Heart left ventricle (tissue), 16 donors: Measurements from ENCODE around the gene INTS6L. TPM values are rescaled to one million over a fixed set of nuclear protein-coding genes. Genes with fewer than 3 reads are reported as not detected.
"Not testable (repeated sequence)": the region's sequence is repeated elsewhere in the genome, so short reads cannot be mapped to it uniquely, and the experiment has no call there.

ENCODE experiments used
- ATAC-seq, 4 donors: fragments of 200-7000 bp; cut with Tn5 transposase; one replicate each; pipeline ENCODE4 v1.9.1; 2020 to 2022; ENCODE audit warnings: moderate library complexity in 4 of 4, mild to moderate bottlenecking in 3 of 4, moderate number of reproducible peaks in 1 of 4
- DNase-seq, 5 donors: peaks; one replicate each; pipeline ENCODE4 v3.0.0-alpha.2; 2020
- H3K27ac ChIP-seq, 12 donors: fragments of 200-600 bp; sonication (generic) in 4 of 12; one replicate each; pipeline versions ENCODE4 v1.5.0 to v1.8.0; 2016 to 2022; ENCODE audit warnings: mild to moderate bottlenecking in 2 of 12
- H3K27me3 ChIP-seq, 9 donors: fragments of 200-600 bp; sonication (generic) in 2 of 9; one replicate each; pipeline versions ENCODE4 v1.5.1 to v1.8.0; 2016 to 2022; ENCODE audit warnings: mild to moderate bottlenecking in 3 of 9
- H3K36me3 ChIP-seq, 9 donors: fragments of 200-600 bp; sonication (generic) in 2 of 9; one replicate each; pipeline versions ENCODE4 v1.5.0 to v1.8.0; 2018 to 2022; ENCODE audit warnings: mild to moderate bottlenecking in 2 of 9
- H3K4me1 ChIP-seq, 12 donors: fragments of 200-600 bp; sonication (generic) in 4 of 12; one replicate each; pipeline versions ENCODE4 v1.5.0 to v1.8.0; 2016 to 2022; ENCODE audit warnings: mild to moderate bottlenecking in 3 of 12
- H3K4me3 ChIP-seq, 12 donors: fragments of 200-600 bp; sonication (generic) in 4 of 12; one replicate each; pipeline versions ENCODE4 v1.5.0 to v1.8.0; 2017 to 2022; ENCODE audit warnings: mild to moderate bottlenecking in 9 of 12, moderate library complexity in 4 of 12
- H3K9me3 ChIP-seq, 12 donors: fragments of 200-600 bp; sonication (generic) in 4 of 12; one replicate each; pipeline versions ENCODE4 v1.5.0 to v1.8.0; 2016 to 2022; ENCODE audit warnings: mild to moderate bottlenecking in 1 of 12
- POLR2A ChIP-seq, 2 donors: fragments of 450-650 bp; IDR thresholded peaks; one replicate each; pipeline ENCODE4 v1.6.1; 2017; ENCODE audit warnings: antibody characterized with exemption in 2 of 2, mild to moderate bottlenecking in 2 of 2, moderate library complexity in 2 of 2
- WGBS, 4 donors: extraction: QIAGEN DNeasy Blood & Tissue Kit in 2 of 4; methylation state at CpG; one replicate each; pipeline versions ENCODE4 v1.1.5 to v1.1.7; 2013 to 2018; 5-methylcytosine and 5-hydroxymethylcytosine counted together
- intact Hi-C, 10 donors: fragments of 100-400 bp; cut with DNase I; formaldehyde crosslinking; loops; one replicate each; pipeline versions ENCODE4 v1.11.1 to v1.14.2; 2022
- polyA plus RNA-seq, 2 donors: library from polyadenylated mRNA; stranded (reverse); fragments of 200-250 nt; gene quantifications; one replicate each; pipeline ENCODE4 v1.2.3, GENCODE V29; 2013
- total RNA-seq, 9 donors: library from RNA; depleted of rRNA in 2 of 9; stranded (reverse); fragments of >200 nt in 2 of 9; fragmentation: NEBNext Ultra II Directional in 3 of 9; extraction: Animal tissue kit (Norgen Biotek cat#: 25700) in 3 of 9; gene quantifications; one replicate each; pipeline versions ENCODE4 v1.1.0 to v1.2.4, GENCODE V29; 2016 to 2023
- TF ChIP-seq, protein P1 (sequence below), 12 donors: fragments of 200-600 bp; sonication (generic) in 4 of 12; IDR thresholded peaks; one replicate each; pipeline versions ENCODE4 v1.5.0 to v1.8.0; 2018 to 2022; ENCODE audit warnings: antibody characterized with exemption in 12 of 12, mild to moderate bottlenecking in 5 of 12
- donor health status: ischemic (EF 13 %, LVEDD 7.1; RV severe dilation, severe dysfunction).
- donor health status: healthy with polysubstance abuse.
- donor health status: DM: no; HTN: yes; CAD: no.
- donor health status: DM: no; HTN: no; CAD: no.
- donor health status: ischemic (EF 25% LVEDD 6.9; RV normal size, moderate dysfunction).
- donor health status: ischemic (EF 25% LVEDD 5.7; RV mildly dilated, moderate dysfunction).
- donor health status: healthy.
- donor health status: DM: yes; HTN: yes; CAD: no.
- donor health status: ischemic (EF 35%, LVEDD 5.7; RV mildly dilated, moderate dysfunction).
- donor health status: nonischemic (EF 11% LVEDD 7.7; RV severe dilation, severe dysfunction).
- donor health status: DM: yes; HTN: yes; CAD: no.
- donor health status: PGD.
- donor health status: ischemic (EF 29% LVEDD 5.4; RV normal size, mild dysfunction).
- donor health status: nonischemic (EF 23%, LVEDD 6.1; RV moderate dilation, normal function).

The INTS6L gene
- total and polyA plus RNA-seq, 11 donors = 1.4 to 5.9 (median 2.6) TPM

DNA sequence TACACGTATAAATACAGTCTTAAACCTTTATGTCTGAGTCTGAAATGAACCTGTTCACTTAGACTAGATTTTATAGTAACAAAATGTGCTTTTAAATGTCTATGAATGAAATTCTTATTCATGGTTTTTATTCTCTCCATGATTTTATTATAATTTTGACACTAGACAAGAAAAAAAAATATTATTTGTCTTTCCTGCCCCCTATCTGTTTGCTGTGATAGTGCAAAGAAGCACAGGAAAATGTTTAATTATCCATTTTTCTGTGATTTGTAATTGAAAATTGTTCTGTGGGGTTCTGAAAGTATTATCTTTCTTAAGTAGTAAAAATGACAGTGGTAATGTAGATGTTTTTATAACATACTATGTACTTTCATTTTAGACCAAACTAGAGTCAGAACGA lies 52.0 kb downstream of the INTS6L start:
- Histone ChIP-seq H3K27me3 (no peaks in the 10 kb centered on the region), H3K9me3 (no peaks in the 10 kb centered on the region), H3K27ac (no peak overlapping the region), H3K36me3 (peaks cover 0 to 26% (median 14%) of the 10 kb centered on the region in 9 donors), H3K4me3 (no peak overlapping the region), H3K4me1 (no peaks in the 10 kb centered on the region)
- DNase-seq (no peak), ATAC-seq (no peak)
- intact Hi-C loops = loop anchor here in 9 of 10 donors (5.0 to 10.0 kb wide), 4 partner anchors 78 to 90 kb away; no protein-coding TSS in a partner anchor
- 71 to 97% (median 84%) methylated on average over 2 of the region's 2 CpGs for WGBS, 4 donors
- TF ChIP-seq POLR2A (IDR thresholded peaks at IDR 0.05) = no peak
- TF ChIP-seq, protein P1, sequence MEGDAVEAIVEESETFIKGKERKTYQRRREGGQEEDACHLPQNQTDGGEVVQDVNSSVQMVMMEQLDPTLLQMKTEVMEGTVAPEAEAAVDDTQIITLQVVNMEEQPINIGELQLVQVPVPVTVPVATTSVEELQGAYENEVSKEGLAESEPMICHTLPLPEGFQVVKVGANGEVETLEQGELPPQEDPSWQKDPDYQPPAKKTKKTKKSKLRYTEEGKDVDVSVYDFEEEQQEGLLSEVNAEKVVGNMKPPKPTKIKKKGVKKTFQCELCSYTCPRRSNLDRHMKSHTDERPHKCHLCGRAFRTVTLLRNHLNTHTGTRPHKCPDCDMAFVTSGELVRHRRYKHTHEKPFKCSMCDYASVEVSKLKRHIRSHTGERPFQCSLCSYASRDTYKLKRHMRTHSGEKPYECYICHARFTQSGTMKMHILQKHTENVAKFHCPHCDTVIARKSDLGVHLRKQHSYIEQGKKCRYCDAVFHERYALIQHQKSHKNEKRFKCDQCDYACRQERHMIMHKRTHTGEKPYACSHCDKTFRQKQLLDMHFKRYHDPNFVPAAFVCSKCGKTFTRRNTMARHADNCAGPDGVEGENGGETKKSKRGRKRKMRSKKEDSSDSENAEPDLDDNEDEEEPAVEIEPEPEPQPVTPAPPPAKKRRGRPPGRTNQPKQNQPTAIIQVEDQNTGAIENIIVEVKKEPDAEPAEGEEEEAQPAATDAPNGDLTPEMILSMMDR (IDR thresholded peaks at IDR 0.05) = peak in 11 of 12 donors; percentile 18 to 52 (median 34)

DNA sequence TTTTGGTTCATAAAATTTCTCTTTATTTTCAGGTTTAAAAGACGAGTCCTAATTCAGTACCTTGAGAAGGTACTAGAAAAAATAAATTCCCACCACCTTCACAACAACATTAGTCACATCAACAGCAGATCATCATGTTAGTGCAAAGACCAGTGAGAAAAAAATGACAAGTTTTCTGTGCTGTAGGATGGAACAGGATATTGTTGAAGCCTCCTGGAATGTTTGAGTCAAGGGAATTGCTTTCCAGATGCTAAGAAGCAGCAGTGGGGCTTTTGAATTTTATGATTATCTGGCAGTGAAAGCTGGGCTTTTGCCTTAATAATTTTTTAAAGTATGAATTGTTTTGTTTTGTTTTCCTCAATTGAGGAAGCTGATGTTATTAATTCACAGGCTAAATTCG lies 61.0 kb downstream of the INTS6L start:
- H3K4me3 ChIP-seq = no peak overlapping the region
- no peaks in the 10 kb centered on the region for H3K9me3 ChIP-seq
- intact Hi-C loops = no loop called here
- TF ChIP-seq, protein P1 (IDR thresholded peaks at IDR 0.05) = no peak
- TF ChIP-seq POLR2A (IDR thresholded peaks at IDR 0.05) = no peak
- DNase-seq (no peak), ATAC-seq (no peak)
- no peak overlapping the region for H3K27ac ChIP-seq
- peaks cover 0 to 36% (median 18%) of the 10 kb centered on the region in 9 donors for H3K36me3 ChIP-seq
- no peaks in the 10 kb centered on the region for H3K4me1 ChIP-seq
- no peaks in the 10 kb centered on the region for H3K27me3 ChIP-seq
- WGBS, 4 donors = 50 to 65% (median 58%) methylated on average over 2 of the region's 2 CpGs

DNA sequence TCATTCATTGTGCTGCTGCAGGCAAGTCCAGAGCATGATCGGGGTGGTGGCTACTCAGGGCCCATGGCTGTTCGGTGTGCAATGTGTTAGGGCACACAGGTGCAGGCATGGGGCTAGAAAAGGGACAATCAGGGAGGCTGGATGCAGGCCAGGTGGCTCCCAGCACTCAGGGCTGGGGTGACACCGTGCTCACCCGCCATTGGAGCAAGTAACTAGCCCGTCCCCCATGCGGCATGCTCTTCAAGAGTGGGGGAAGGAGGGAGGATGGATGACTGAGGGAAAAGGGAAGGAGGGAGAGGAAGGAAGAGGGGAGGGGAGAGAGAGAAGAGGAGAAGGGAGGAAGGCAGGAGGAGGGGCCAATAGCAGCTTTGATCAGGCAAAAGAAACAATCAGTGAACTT lies 64.7 kb downstream of the INTS6L start:
- 71 to 83% (median 77%) methylated on average over 6 of the region's 6 CpGs for WGBS, 4 donors
- no peak for ATAC-seq

DNA sequence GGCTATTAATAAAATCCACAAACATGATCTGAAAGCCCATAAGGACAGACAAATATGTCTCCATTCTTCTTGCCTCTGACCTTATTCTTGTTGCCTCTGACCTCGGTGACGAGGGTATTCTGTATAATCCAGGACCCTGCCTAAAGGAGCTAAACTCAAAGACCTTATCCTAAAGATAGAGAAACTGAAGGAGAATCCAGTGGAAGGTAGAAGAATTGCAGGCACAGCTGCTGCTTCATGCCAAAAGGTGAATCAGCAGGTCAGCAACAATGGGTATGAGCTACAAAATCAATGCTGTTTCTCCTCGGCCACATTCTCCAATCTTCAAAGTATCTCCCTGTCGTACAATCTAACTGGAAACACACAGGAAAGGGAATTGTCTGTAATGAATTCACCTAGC lies 71.4 kb downstream of the INTS6L start:
- DNase-seq = no peak
- Histone ChIP-seq H3K36me3 (no peaks in the 10 kb centered on the region), H3K4me3 (no peak overlapping the region), H3K27ac (no peak overlapping the region), H3K4me1 (no peaks in the 10 kb centered on the region), H3K9me3 (no peaks in the 10 kb centered on the region), H3K27me3 (peaks cover 0 to 10% (median 0%) of the 10 kb centered on the region in 9 donors)
- TF ChIP-seq POLR2A (IDR thresholded peaks at IDR 0.05) = no peak
- TF ChIP-seq, protein P1 (IDR thresholded peaks at IDR 0.05) = no peak
- intact Hi-C loops = loop anchor here in 1 of 10 donors (10.0 kb wide), 1 partner anchor 107 kb away; no protein-coding TSS in a partner anchor
- WGBS, 4 donors = 51 to 73% (median 64%) methylated on average over 4 of the region's 4 CpGs
- no peak for ATAC-seq

More for the DNA sequence above, 64.7 kb downstream of the INTS6L start:
- intact Hi-C loops = no loop called here
- no peak for DNase-seq
- H3K9me3 ChIP-seq = no peaks in the 10 kb centered on the region
- TF ChIP-seq, protein P1 (IDR thresholded peaks at IDR 0.05) = no peak
- no peak for TF ChIP-seq POLR2A (IDR thresholded peaks at IDR 0.05)
- no peaks in the 10 kb centered on the region for H3K4me1 ChIP-seq
- H3K27ac ChIP-seq = no peak overlapping the region
- peaks cover 0 to 15% (median 4%) of the 10 kb centered on the region in 9 donors for H3K36me3 ChIP-seq
- no peak overlapping the region for H3K4me3 ChIP-seq
- no peaks in the 10 kb centered on the region for H3K27me3 ChIP-seq

DNA sequence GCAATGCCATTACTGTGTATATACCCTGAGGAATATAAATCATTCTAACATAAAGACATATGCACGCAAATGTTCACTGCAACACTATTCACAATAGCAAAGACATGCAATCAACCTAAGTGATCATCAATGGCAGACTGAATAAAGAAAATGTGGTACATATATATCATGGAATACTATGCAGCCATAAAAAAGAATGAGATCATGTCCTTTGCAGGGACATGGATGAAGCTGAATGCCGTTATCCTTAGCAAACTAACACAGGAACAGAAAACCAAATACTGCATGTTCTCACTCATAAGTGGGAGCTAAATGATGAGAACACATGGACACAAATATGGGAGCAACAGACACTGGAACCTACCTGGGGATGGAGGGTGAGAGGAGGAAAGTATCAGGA lies 73.6 kb downstream of the INTS6L start:
- WGBS, 4 donors = 86 to 97% (median 92%) methylated on average over 2 of the region's 2 CpGs
- H3K27me3 ChIP-seq = peaks cover 0 to 14% (median 0%) of the 10 kb centered on the region in 9 donors
- intact Hi-C loops = loop anchor here in 1 of 10 donors (10.0 kb wide), 1 partner anchor 109 kb away; no protein-coding TSS in a partner anchor
- H3K36me3 ChIP-seq, H3K9me3 ChIP-seq, DNase-seq, H3K4me3 ChIP-seq, ATAC-seq, H3K27ac ChIP-seq, H3K4me1 ChIP-seq: not testable (repeated sequence)

DNA sequence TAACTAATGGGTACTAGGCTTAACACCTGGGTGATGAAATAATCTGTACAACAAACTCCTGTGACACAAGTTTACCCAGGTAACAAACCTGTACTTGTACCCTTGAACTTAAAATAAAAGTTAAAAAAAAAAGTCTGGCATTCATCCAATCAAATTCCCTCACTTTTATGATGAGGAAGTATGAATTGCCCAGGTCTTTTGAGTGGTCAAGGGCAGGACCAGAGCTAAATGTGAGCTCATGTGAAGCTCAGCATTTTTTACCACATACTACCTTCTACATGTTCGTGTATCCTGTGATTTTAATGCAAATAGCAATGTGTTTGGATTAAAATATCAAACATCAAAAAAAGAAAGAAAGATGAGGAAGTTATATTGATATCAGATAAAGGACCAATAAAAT lies 74.0 kb downstream of the INTS6L start:
- H3K4me1 ChIP-seq, H3K4me3 ChIP-seq, ATAC-seq, H3K9me3 ChIP-seq, DNase-seq, H3K27ac ChIP-seq, H3K36me3 ChIP-seq: not testable (repeated sequence)
- H3K27me3 ChIP-seq = peaks cover 0 to 14% (median 0%) of the 10 kb centered on the region in 9 donors
- WGBS, 4 donors = 66 to 86% (median 74%) methylated on average over 1 of the region's 1 CpG
- intact Hi-C loops = loop anchor here in 1 of 10 donors (10.0 kb wide), 1 partner anchor 110 kb away; no protein-coding TSS in a partner anchor
